HepG2 (cell line): Measurements from ENCODE around the gene POLRMT. TPM values are rescaled to one million over a fixed set of nuclear protein-coding genes. Genes with fewer than 3 reads are reported as not detected.

Experiments used
- CHD4 ChIP-seq: fragments of 200-600 bp; sonication (generic); IDR thresholded peaks from 2 replicates; pipeline ENCODE4 v1.7.0; 2017; ENCODE audit warnings: mild to moderate bottlenecking, low read length, borderline replicate concordance
- DR1 ChIP-seq: sonication (generic); formaldehyde crosslinking; IDR thresholded peaks from 2 replicates; pipeline ENCODE4 v1.8.0; 2021; ENCODE audit warnings: mild to moderate bottlenecking, missing genetic modification reagents, inconsistent platforms
- ESRRA ChIP-seq: sonication (generic); formaldehyde crosslinking; IDR thresholded peaks from 2 replicates; pipeline ENCODE4 v1.5.1; 2020; ENCODE audit warnings: mild to moderate bottlenecking, low read depth, missing genetic modification reagents
- FOXK2 ChIP-seq: fragments of 450-650 bp; IDR thresholded peaks from 2 replicates; pipeline ENCODE4 v1.6.1; 2016
- GTF2F1 ChIP-seq: fragments of 150-350 bp; IDR thresholded peaks from 2 replicates; pipeline ENCODE4 v1.6.1; 2014; ENCODE audit warnings: low read length
- HOXA9 ChIP-seq: sonication (generic); formaldehyde crosslinking; IDR thresholded peaks from 2 replicates; pipeline ENCODE4 v1.8.1; 2022; ENCODE audit warnings: missing genetic modification reagents, mild to moderate bottlenecking, moderate library complexity, borderline replicate concordance
- KAT2B ChIP-seq: fragments of 150-350 bp; IDR thresholded peaks from 2 replicates; pipeline ENCODE4 v1.6.1; 2014; ENCODE audit warnings: low read depth, low read length, borderline replicate concordance
- KDM6A ChIP-seq: IDR thresholded peaks from 2 replicates; pipeline ENCODE4 v1.6.1; 2016; ENCODE audit warnings: low read depth
- MATR3 ChIP-seq: sonication (generic); formaldehyde crosslinking; IDR thresholded peaks from 2 replicates; pipeline ENCODE4 v1.4.0; 2020; ENCODE audit warnings: missing genetic modification reagents
- MED8 ChIP-seq: sonication (generic); formaldehyde crosslinking; IDR thresholded peaks from 2 replicates; pipeline ENCODE4 v1.8.1; 2023; ENCODE audit warnings: mild to moderate bottlenecking, missing genetic modification reagents; ENCODE audit not compliant: insufficient replicate concordance
- NAIF1 ChIP-seq: sonication (generic); formaldehyde crosslinking; IDR thresholded peaks from 2 replicates; pipeline ENCODE4 v1.5.0; 2020; ENCODE audit warnings: mild to moderate bottlenecking, missing genetic modification reagents, borderline replicate concordance
- NPAS2 ChIP-seq: sonication (generic); formaldehyde crosslinking; IDR thresholded peaks from 2 replicates; pipeline ENCODE4 v1.8.0; 2022; ENCODE audit warnings: mild to moderate bottlenecking, missing genetic modification reagents, borderline replicate concordance
- NR3C1 ChIP-seq: sonication (generic); formaldehyde crosslinking; IDR thresholded peaks from 2 replicates; pipeline ENCODE4 v1.4.0; 2020; ENCODE audit warnings: missing genetic modification reagents
- SKI ChIP-seq: fragments of 450-650 bp; IDR thresholded peaks from one replicate; pipeline ENCODE4 v1.6.1; 2018; ENCODE audit warnings: mild to moderate bottlenecking; ENCODE audit not compliant: partially characterized antibody
- TBX3 ChIP-seq: fragments of 450-650 bp; IDR thresholded peaks from 2 replicates; pipeline ENCODE4 v1.6.1; 2017; ENCODE audit warnings: antibody characterized with exemption, mild to moderate bottlenecking, inconsistent platforms, borderline replicate concordance
- TCF7 ChIP-seq: sonication (generic); IDR thresholded peaks from 2 replicates; pipeline ENCODE4 v1.6.1; 2016; ENCODE audit warnings: antibody characterized with exemption, low read depth
- TCF7L2 ChIP-seq: IDR thresholded peaks from 2 replicates; pipeline ENCODE4 v1.6.1; 2011; ENCODE audit warnings: mild to moderate bottlenecking, low read depth, low read length, moderate library complexity
- U2AF2 ChIP-seq: fragments of 200-400 bp; formaldehyde crosslinking; IDR thresholded peaks from 2 replicates; pipeline ENCODE4 v1.6.1; 2017; ENCODE audit warnings: low read depth, mild to moderate bottlenecking, low read length
- ZKSCAN8 ChIP-seq: IDR thresholded peaks from 2 replicates; pipeline ENCODE4 v1.6.1; 2016; ENCODE audit warnings: borderline replicate concordance, missing genetic modification reagents, missing compliant biosample characterization
- ZNF543 ChIP-seq: sonication (generic); formaldehyde crosslinking; IDR thresholded peaks from 2 replicates; pipeline ENCODE4 v1.4.0; 2020; ENCODE audit warnings: mild to moderate bottlenecking, missing genetic modification reagents
- ZNF567 ChIP-seq: sonication (generic); formaldehyde crosslinking; IDR thresholded peaks from 2 replicates; pipeline ENCODE4 v1.8.1; 2023; ENCODE audit warnings: mild to moderate bottlenecking, missing genetic modification reagents, borderline replicate concordance
- ZNF614 ChIP-seq: IDR thresholded peaks from 2 replicates; pipeline ENCODE4 v1.6.1; 2018; ENCODE audit warnings: missing biosample characterization, missing genetic modification reagents, inconsistent platforms, borderline replicate concordance
- ZNF878 ChIP-seq: sonication (generic); formaldehyde crosslinking; IDR thresholded peaks from 2 replicates; pipeline ENCODE4 v1.8.1; 2023; ENCODE audit warnings: mild to moderate bottlenecking, missing genetic modification reagents, moderate library complexity
- polyA plus RNA-seq, 8 experiments: library from polyadenylated mRNA; depleted of rRNA in 3 of 8; stranded (reverse) in 7 of 8; unstranded in 1 of 8; fragments of >200 nt; fragmentation: Illumina TruSeq in 4 of 8; extraction: Trizol in 4 of 8; gene quantifications; 2 replicates each; pipeline versions ENCODE4 v1.2.1 to v1.2.3, GENCODE V29; 2011 to 2016; ENCODE audit warnings: low read depth in 4 of 8, missing spikeins in 1 of 8, mixed read lengths in 1 of 8; ENCODE audit not compliant: insufficient read depth in 1 of 8
- total RNA-seq, 5 experiments: library from RNA; depleted of rRNA; stranded (reverse); fragments of >200 nt; fragmentation: Illumina TruSeq; extraction: Trizol; gene quantifications; 2 replicates each; pipeline ENCODE4 v1.2.3, GENCODE V29; 2016; ENCODE audit warnings: low read depth in 1 of 5
- TF ChIP-seq, protein P1 (sequence below): sonication (generic); formaldehyde crosslinking; conservative IDR thresholded peaks from 2 replicates; pipeline ENCODE4 v1.4.0; 2020; ENCODE audit warnings: missing genetic modification reagents
- TF ChIP-seq, protein P2 (sequence below): IDR thresholded peaks from 2 replicates; pipeline ENCODE4 v1.6.1; 2016; ENCODE audit warnings: missing compliant biosample characterization, missing genetic modification reagents, borderline replicate concordance
- TF ChIP-seq, protein P3 (sequence below): sonication (generic); formaldehyde crosslinking; conservative IDR thresholded peaks from 2 replicates; pipeline ENCODE4 v1.4.0; 2020; ENCODE audit warnings: missing genetic modification reagents
- TF ChIP-seq, protein P4 (sequence below): sonication (generic); formaldehyde crosslinking; IDR thresholded peaks from 2 replicates; pipeline ENCODE4 v1.5.1; 2020; ENCODE audit warnings: missing genetic modification reagents, mild to moderate bottlenecking, borderline replicate concordance

The POLRMT gene
- total and polyA plus RNA-seq, 2 of the 13 experiments (the other 11 are each of a cell fraction or from before 2014, with no cell fraction given), result 78.0 to 101 TPM

DNA sequence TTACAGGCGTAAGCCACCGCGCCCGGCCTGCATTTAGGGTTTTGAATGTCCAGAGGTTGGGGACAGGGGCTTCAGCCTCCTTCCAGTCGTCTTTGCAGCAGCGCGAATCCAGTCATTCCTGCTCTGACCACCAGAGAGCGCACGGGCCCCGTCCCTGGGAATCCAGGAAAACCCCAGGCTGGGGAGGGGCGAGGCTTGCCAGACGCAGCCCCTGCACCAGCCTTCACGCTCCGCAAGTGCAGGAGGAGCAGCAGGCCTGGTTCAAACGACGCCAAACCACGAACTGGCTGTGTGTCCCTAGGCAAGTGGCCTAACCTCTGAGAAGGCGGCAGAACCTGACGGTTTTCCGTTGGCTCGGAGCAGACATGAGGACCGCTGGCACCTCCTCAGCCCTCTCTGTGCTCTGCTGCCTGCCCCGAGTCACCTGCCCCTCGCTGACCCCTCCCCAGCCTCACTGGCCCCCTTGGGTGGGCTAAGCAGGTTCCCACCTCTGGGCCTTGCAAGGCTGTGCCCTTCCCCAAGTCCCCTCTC lies 31.6 kb upstream of the POLRMT start (continued):
- TF ChIP-seq, protein P1, sequence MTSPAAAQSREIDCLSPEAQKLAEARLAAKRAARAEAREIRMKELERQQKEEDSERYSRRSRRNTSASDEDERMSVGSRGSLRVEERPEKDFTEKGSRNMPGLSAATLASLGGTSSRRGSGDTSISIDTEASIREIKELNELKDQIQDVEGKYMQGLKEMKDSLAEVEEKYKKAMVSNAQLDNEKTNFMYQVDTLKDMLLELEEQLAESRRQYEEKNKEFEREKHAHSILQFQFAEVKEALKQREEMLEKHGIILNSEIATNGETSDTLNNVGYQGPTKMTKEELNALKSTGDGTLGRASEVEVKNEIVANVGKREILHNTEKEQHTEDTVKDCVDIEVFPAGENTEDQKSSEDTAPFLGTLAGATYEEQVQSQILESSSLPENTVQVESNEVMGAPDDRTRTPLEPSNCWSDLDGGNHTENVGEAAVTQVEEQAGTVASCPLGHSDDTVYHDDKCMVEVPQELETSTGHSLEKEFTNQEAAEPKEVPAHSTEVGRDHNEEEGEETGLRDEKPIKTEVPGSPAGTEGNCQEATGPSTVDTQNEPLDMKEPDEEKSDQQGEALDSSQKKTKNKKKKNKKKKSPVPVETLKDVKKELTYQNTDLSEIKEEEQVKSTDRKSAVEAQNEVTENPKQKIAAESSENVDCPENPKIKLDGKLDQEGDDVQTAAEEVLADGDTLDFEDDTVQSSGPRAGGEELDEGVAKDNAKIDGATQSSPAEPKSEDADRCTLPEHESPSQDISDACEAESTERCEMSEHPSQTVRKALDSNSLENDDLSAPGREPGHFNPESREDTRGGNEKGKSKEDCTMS (CRISPR knock-in tag), result no peak
- TF ChIP-seq ZNF567 (CRISPR knock-in tag), result no peak
- TF ChIP-seq FOXK2, result no peak
- peak; percentile 57; the same call in 1 of the 2 replicates for TF ChIP-seq ZNF614
- TF ChIP-seq KAT2B, result no peak
- no peak for TF ChIP-seq ZNF543 (CRISPR knock-in tag)
- TF ChIP-seq DR1 (CRISPR knock-in tag), result 0 out of 2 replicates have a peak, but pooled peaks have one; percentile 27
- TF ChIP-seq NAIF1 (CRISPR knock-in tag), result no peak
- TF ChIP-seq NPAS2, result no peak
- no peak for TF ChIP-seq MED8 (CRISPR knock-in tag)
- no peak for TF ChIP-seq TCF7L2
- TF ChIP-seq KDM6A, result no peak
- TF ChIP-seq NR3C1 (CRISPR knock-in tag), result no peak
- TF ChIP-seq, protein P2, sequence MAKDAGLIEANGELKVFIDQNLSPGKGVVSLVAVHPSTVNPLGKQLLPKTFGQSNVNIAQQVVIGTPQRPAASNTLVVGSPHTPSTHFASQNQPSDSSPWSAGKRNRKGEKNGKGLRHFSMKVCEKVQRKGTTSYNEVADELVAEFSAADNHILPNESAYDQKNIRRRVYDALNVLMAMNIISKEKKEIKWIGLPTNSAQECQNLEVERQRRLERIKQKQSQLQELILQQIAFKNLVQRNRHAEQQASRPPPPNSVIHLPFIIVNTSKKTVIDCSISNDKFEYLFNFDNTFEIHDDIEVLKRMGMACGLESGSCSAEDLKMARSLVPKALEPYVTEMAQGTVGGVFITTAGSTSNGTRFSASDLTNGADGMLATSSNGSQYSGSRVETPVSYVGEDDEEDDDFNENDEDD (CRISPR knock-in tag), result peak; percentile 78; the same call in 1 of the 2 replicates
- 0 out of 2 replicates have a peak, but pooled peaks have one; percentile 42 for TF ChIP-seq ESRRA
- no peak for TF ChIP-seq TBX3
- TF ChIP-seq CHD4, result no peak
- TF ChIP-seq SKI, result no peak
- TF ChIP-seq ZKSCAN8, result peak; percentile 75; the same call in 1 of the 2 replicates
- TF ChIP-seq, protein P3, sequence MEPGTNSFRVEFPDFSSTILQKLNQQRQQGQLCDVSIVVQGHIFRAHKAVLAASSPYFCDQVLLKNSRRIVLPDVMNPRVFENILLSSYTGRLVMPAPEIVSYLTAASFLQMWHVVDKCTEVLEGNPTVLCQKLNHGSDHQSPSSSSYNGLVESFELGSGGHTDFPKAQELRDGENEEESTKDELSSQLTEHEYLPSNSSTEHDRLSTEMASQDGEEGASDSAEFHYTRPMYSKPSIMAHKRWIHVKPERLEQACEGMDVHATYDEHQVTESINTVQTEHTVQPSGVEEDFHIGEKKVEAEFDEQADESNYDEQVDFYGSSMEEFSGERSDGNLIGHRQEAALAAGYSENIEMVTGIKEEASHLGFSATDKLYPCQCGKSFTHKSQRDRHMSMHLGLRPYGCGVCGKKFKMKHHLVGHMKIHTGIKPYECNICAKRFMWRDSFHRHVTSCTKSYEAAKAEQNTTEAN (CRISPR knock-in tag), result no peak
- TF ChIP-seq U2AF2, result no peak
- TF ChIP-seq GTF2F1, result no peak
- no peak for TF ChIP-seq TCF7
- TF ChIP-seq HOXA9, result no peak
- no peak; the same call in 1 of the 2 replicates for TF ChIP-seq ZNF878
- no peak for TF ChIP-seq MATR3 (CRISPR knock-in tag)
- TF ChIP-seq, protein P4, sequence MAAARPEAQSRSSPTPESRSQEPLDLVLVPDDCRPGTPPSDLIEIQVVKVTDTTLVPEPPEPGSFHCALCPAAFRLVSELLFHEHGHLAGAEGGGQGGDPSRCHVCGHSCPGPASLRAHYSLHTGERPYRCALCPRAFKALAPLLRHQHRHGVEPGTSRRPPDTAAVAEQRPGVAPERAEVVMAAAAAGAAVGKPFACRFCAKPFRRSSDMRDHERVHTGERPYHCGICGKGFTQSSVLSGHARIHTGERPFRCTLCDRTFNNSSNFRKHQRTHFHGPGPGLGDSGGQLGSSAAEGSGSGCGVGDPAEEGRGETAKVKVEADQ, result peak; percentile 30; the same call in 1 of the 2 replicates
